NCI-H748 (cell line): Measurements from ENCODE around the gene RPS15.
"Not testable (repeated sequence)": the region's sequence is repeated elsewhere in the genome, so short reads cannot be mapped to it uniquely, and the experiment has no call there.

ENCODE experiments used
- DNase-seq: peaks from one replicate; lab custom pipeline; 2025; ENCODE audit not compliant: unreplicated experiment; lab: John Stamatoyannopoulos, UW

RPS15 gene

GRCh38 chr19:1467490-1468273 is 29.5 kb downstream of the RPS15 start:
- no peak for DNase-seq

DNA sequence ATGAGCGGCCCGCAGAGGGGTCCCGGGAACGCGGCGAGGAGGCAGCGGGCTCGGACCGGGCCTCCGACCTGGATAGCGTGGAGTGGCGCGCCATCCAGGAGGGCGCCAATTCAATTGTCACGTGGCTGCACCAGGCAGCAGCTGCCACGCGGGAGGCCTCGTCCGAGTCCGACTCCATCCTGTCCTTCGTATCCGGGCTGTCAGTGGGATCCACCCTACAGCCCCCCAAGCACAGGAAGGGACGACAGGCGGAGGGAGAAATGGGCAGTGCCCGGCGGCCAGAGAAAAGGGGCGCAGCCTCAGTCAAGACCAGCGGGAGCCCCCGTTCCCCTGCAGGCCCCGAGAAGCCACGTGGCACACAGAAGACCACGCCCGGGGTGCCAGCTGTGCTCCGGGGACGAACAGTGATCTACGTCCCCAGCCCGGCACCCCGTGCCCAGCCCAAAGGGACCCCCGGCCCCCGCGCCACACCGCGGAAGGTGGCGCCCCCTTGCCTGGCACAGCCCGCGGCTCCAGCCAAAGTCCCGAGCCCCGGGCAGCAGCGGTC is 30.2 kb downstream of the RPS15 start:
- DNase-seq, result no peak

DNA sequence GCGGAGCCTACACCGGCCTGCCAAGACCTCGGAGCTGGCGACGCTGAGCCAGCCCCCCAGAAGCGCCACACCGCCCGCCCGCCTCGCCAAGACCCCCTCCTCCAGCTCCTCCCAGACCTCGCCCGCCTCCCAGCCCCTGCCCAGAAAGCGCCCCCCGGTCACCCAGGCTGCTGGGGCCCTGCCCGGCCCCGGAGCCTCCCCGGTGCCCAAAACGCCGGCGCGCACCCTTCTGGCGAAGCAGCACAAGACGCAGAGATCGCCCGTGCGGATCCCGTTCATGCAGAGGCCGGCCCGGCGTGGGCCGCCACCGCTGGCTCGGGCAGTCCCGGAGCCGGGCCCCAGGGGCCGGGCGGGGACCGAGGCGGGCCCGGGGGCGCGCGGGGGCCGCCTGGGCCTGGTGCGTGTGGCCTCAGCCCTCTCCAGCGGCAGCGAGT is 30.6 kb downstream of the RPS15 start:
- DNase-seq, result no peak

- peak; percentile 28 for DNase-seq
Observed at GRCh38 chr19:1469255-1470054, 31.3 kb downstream of the RPS15 start.

GRCh38 chr19:1470055-1470304 is 31.8 kb downstream of the RPS15 start:
- no peak for DNase-seq

DNA sequence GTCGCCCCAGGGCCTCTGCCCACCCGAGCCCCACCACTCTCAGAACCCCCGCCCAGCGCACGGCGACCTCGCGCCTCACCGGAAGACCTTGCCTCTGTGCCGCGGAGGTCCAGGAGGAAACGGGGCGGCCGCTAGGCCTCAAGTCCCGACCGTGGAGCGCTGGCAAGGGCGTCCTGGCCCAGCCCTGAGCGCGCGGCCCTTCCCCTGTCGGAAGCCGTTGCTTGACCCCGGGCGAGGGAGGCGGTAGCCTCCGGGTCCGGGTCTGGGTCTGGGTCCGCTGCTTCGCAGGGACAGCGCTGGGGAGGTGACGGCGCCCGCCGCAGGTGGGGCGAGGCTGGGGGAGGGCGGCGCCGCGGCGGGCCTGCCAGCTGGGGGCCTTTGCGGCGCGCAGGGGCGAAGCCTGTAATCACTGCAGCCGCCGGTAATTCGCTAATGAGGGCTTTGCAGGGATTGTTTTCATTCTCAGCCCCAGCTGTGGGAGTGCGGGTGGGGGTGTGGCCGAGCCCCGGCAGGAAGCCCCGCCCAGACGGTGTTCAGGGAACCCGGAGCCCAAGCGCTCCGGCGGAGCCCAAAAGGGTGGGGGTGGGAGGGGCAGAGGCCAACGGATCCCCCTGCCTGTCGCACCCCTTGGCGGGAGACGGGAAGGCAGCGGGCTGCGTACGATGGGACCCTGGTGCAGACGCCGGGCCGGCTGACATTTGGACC is 32.3 kb downstream of the RPS15 start:
- DNase-seq, result peak; percentile 87

GRCh38 chr19:1471010-1471514 is 32.9 kb downstream of the RPS15 start:
- DNase-seq, result peak; percentile 75

DNA sequence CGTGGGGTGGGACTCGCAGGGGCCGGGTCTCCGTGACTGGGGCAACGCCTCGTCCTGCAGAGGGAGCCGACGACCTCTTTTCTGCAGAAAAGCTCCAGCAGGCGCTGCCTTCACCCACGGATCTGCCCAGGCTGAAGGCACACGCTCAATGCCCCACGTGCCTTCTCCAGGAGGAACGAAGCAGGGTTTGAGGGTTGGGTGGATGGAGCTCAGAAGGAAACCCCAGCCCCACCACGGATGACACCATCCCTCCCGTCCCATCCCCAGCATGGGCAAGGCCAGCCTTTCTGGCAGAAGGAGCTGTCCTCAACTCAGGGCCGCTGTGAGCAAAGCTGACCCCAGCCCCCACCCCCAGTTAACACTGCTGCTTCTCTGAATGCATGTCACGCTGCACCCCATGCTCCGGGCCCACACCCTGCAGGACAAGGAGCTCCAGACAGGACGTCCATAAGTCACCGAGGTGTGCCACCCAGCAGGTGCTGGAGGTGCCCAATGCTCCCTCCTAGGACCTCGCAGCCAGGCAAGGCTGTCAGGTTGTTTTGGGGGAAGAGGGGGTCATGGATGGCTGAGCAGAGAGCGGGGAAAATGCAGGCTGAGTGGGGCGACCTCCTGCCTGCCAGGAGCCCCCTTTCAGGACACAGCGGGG is 33.4 kb downstream of the RPS15 start:
- peak; percentile 30 for DNase-seq

GRCh38 chr19:1472231-1473084 is 34.3 kb downstream of the RPS15 start:
- DNase-seq, result peak; percentile 46

DNA sequence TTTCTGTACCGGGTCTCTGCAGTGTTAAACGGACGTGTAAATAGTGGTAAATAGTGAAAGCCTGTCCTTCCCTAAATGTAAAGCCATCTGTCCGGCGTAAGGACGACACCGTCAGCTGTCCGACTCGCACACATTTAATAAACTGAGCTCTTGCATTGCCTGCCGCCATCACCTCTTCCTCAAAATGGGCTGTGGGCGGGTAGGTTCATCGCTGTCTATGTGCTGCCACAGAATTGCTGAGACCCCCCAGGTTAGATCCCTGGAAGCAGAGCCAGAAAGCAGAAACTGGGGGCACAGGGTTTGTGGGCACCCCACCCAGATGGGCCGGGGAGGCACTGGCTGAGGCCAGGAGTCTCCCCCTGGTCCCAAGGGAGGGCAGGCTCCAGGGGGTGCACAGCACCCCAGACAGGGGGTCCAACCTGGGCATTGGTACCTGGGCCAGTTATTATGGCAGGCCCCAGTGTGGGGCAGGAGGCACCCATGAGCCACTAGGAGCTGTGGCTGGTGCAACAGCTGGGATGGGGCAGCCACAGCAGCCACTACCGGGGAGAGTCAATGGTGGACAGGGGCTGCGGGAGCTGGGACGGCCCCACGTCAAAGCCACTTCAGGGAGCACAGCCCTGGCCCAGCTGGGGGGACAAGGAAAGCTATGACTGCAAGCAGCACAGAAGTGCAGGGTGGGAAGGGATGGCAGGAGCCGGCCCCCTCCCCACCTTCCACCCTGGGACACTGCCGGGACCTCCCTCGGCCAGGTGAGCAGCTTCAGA is 35.1 kb downstream of the RPS15 start:
- no peak for DNase-seq

- DNase-seq, result no peak
Observed at GRCh38 chr19:1474011-1474764, 36.0 kb downstream of the RPS15 start.

GRCh38 chr19:1474765-1475351 is 36.7 kb downstream of the RPS15 start:
- no peak for DNase-seq

GRCh38 chr19:1475751-1476437 is 37.7 kb downstream of the RPS15 start:
- no peak for DNase-seq

- DNase-seq, result not testable (repeated sequence)
Observed at GRCh38 chr19:1477056-1477455, 38.9 kb downstream of the RPS15 start.

- DNase-seq, result peak; percentile 91
Observed at GRCh38 chr19:1478934-1479707, 40.9 kb downstream of the RPS15 start, which contains the start of gene C19orf25. Gene C19orf25, minus strand, starts transcription at chr19:1479215. Its CDS starts 312 bp downstream, at chr19:1478903.

DNA sequence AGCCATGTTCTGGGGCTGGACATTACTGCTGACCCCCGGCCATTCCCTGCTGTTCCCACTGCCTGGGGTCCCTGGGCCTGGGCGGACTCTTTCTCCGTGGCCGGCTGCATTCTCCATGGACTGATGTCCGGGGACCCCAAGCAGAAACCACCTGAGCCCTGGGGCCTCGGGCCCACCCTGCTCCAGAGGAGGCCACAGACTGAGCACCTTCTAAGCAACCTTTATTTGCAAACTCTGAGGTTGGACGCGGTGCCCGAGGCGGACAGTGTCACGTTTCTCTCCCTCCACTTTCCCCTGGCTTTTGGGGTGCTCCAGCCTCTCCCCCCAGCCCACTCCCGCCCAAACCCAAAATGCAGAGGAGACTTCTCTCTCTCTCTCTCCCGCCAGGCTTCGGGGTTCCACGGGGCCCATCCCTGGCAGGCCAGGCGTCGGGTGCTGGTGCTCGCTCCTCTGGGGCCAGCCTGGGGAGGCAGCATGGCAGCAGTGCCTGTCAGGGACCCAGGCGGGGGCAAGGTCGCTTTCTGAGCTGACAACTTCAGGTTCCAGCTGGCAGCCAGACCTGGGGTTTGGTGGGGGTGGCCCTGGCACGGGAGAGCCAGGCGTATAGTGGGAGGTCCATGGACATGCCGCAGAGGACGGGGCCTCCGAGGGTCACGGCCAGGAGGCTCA is 43.2 kb downstream of the RPS15 start:
- DNase-seq, result no peak
